Activated naive CD4-positive, alpha-beta T cell treated with anti-CD3 and anti-CD28 coated beads, Interleukin-2, amount 50 U/mL, for 24 hours (primary cell): ENCODE data around the gene LRRN3.
"Not testable (repeated sequence)": the region's sequence is repeated elsewhere in the genome, so short reads cannot be mapped to it uniquely, and the experiment has no call there.

Source experiments
- H3K27ac Mint-ChIP-seq: one replicate; pipeline ENCODE4 v1.8.0; 2021; ENCODE audit warnings: mild to moderate bottlenecking, mixed read lengths
- H3K27me3 Mint-ChIP-seq: one replicate; pipeline ENCODE4 v1.8.0; 2021; ENCODE audit warnings: mixed read lengths
- H3K36me3 Mint-ChIP-seq: one replicate; pipeline ENCODE4 v1.8.0; 2021; ENCODE audit warnings: mixed read lengths
- H3K4me1 Mint-ChIP-seq: one replicate; pipeline ENCODE4 v1.8.0; 2021; ENCODE audit warnings: mixed read lengths
- H3K4me3 Mint-ChIP-seq: one replicate; pipeline ENCODE4 v1.8.0; 2021; ENCODE audit warnings: mild to moderate bottlenecking, mixed read lengths
- H3K9me3 Mint-ChIP-seq: one replicate; pipeline ENCODE4 v1.8.0; 2021; ENCODE audit warnings: mixed read lengths

The LRRN3 gene

GRCh38 chr7:111068618-111069017 is 22.3 kb upstream of the LRRN3 start:
- no peak overlapping the region for H3K27ac Mint-ChIP-seq
- H3K27me3 Mint-ChIP-seq = no peaks in the 10 kb centered on the region
- H3K4me3 Mint-ChIP-seq = no peak overlapping the region
- H3K4me1 Mint-ChIP-seq = peaks cover 50% of the 10 kb centered on the region
- peaks cover 15% of the 10 kb centered on the region for H3K9me3 Mint-ChIP-seq
- H3K36me3 Mint-ChIP-seq = peaks cover 7% of the 10 kb centered on the region

- peaks cover 13% of the 10 kb centered on the region for H3K9me3 Mint-ChIP-seq
Observed at GRCh38 chr7:111071556-111071955, 19.4 kb upstream of the LRRN3 start.

GRCh38 chr7:111072658-111073057 is 18.3 kb upstream of the LRRN3 start:
- not testable (repeated sequence) for H3K27me3 Mint-ChIP-seq, H3K36me3 Mint-ChIP-seq, H3K4me3 Mint-ChIP-seq, H3K27ac Mint-ChIP-seq
- Mint-ChIP-seq H3K4me1 (peaks cover 81% of the 10 kb centered on the region), H3K9me3 (peaks cover 13% of the 10 kb centered on the region)

More at GRCh38 chr7:111071556-111071955, 19.4 kb upstream of the LRRN3 start:
- Mint-ChIP-seq H3K4me3 (no peak overlapping the region), H3K27me3 (no peaks in the 10 kb centered on the region), H3K36me3 (peaks cover 12% of the 10 kb centered on the region), H3K27ac (peak overlapping the region; percentile 71), H3K4me1 (peaks cover 77% of the 10 kb centered on the region)

- peaks cover 8% of the 10 kb centered on the region for H3K36me3 Mint-ChIP-seq
- peak overlapping the region; percentile 63 for H3K4me3 Mint-ChIP-seq
- peak overlapping the region; percentile 76 for H3K27ac Mint-ChIP-seq
- H3K9me3 Mint-ChIP-seq = peaks cover 13% of the 10 kb centered on the region
- H3K4me1 Mint-ChIP-seq = peaks cover 78% of the 10 kb centered on the region
- H3K27me3 Mint-ChIP-seq = no peaks in the 10 kb centered on the region
Observed at GRCh38 chr7:111074071-111074747, 16.7 kb upstream of the LRRN3 start.

- peaks cover 8% of the 10 kb centered on the region for H3K36me3 Mint-ChIP-seq
- no peaks in the 10 kb centered on the region for H3K27me3 Mint-ChIP-seq
- H3K4me1 Mint-ChIP-seq = peaks cover 75% of the 10 kb centered on the region
- H3K27ac Mint-ChIP-seq = peak overlapping the region; percentile 76
- peak overlapping the region; percentile 63 for H3K4me3 Mint-ChIP-seq
- H3K9me3 Mint-ChIP-seq = peaks cover 13% of the 10 kb centered on the region
Observed at GRCh38 chr7:111074748-111075146, 16.2 kb upstream of the LRRN3 start.

- peak overlapping the region; percentile 94 for H3K27ac Mint-ChIP-seq
- peak overlapping the region; percentile 27 for H3K4me3 Mint-ChIP-seq
- no peaks in the 10 kb centered on the region for H3K27me3 Mint-ChIP-seq
Observed at GRCh38 chr7:111075498-111075897, 15.4 kb upstream of the LRRN3 start.

GRCh38 chr7:111076205-111076604 is 14.7 kb upstream of the LRRN3 start:
- H3K27me3 Mint-ChIP-seq = no peaks in the 10 kb centered on the region
- H3K36me3 Mint-ChIP-seq = peaks cover 8% of the 10 kb centered on the region
- H3K4me1 Mint-ChIP-seq = peaks cover 72% of the 10 kb centered on the region
- peak overlapping the region; percentile 94 for H3K27ac Mint-ChIP-seq
- H3K9me3 Mint-ChIP-seq = peaks cover 13% of the 10 kb centered on the region
- H3K4me3 Mint-ChIP-seq = peak overlapping the region; percentile 27

More at GRCh38 chr7:111075498-111075897, 15.4 kb upstream of the LRRN3 start:
- peaks cover 72% of the 10 kb centered on the region for H3K4me1 Mint-ChIP-seq
- peaks cover 8% of the 10 kb centered on the region for H3K36me3 Mint-ChIP-seq
- H3K9me3 Mint-ChIP-seq = peaks cover 13% of the 10 kb centered on the region

- H3K9me3 Mint-ChIP-seq = peaks cover 13% of the 10 kb centered on the region
- H3K36me3 Mint-ChIP-seq = peaks cover 8% of the 10 kb centered on the region
- H3K27me3 Mint-ChIP-seq = no peaks in the 10 kb centered on the region
- H3K4me1 Mint-ChIP-seq = peaks cover 72% of the 10 kb centered on the region
- no peak overlapping the region for H3K4me3 Mint-ChIP-seq
- peak overlapping the region; percentile 74 for H3K27ac Mint-ChIP-seq
Observed at GRCh38 chr7:111077001-111077400, 13.9 kb upstream of the LRRN3 start.

- Mint-ChIP-seq H3K27me3 (no peaks in the 10 kb centered on the region), H3K36me3 (peaks cover 5% of the 10 kb centered on the region), H3K4me3 (no peak overlapping the region), H3K9me3 (peaks cover 7% of the 10 kb centered on the region), H3K4me1 (peaks cover 77% of the 10 kb centered on the region), H3K27ac (peak overlapping the region; percentile 81)
Observed at GRCh38 chr7:111080495-111081105, 10.3 kb upstream of the LRRN3 start.

GRCh38 chr7:111081546-111082267 is 9.2 kb upstream of the LRRN3 start:
- peak overlapping the region; percentile 68 for H3K4me3 Mint-ChIP-seq

GRCh38 chr7:111082351-111082750 is 8.6 kb upstream of the LRRN3 start:
- peaks cover 73% of the 10 kb centered on the region for H3K4me1 Mint-ChIP-seq

More at GRCh38 chr7:111081546-111082267, 9.2 kb upstream of the LRRN3 start:
- peaks cover 75% of the 10 kb centered on the region for H3K4me1 Mint-ChIP-seq
- peak overlapping the region; percentile 97 for H3K27ac Mint-ChIP-seq
- H3K9me3 Mint-ChIP-seq = no peaks in the 10 kb centered on the region
- no peaks in the 10 kb centered on the region for H3K36me3 Mint-ChIP-seq
- H3K27me3 Mint-ChIP-seq = no peaks in the 10 kb centered on the region

GRCh38 chr7:111083413-111083812 is 7.5 kb upstream of the LRRN3 start:
- H3K4me3 Mint-ChIP-seq = peak overlapping the region; percentile 77
- H3K36me3 Mint-ChIP-seq = peaks cover 1% of the 10 kb centered on the region
- H3K9me3 Mint-ChIP-seq = no peaks in the 10 kb centered on the region
- no peaks in the 10 kb centered on the region for H3K27me3 Mint-ChIP-seq
- H3K4me1 Mint-ChIP-seq = peaks cover 77% of the 10 kb centered on the region
- H3K27ac Mint-ChIP-seq = peak overlapping the region; percentile 97

More at GRCh38 chr7:111082351-111082750, 8.6 kb upstream of the LRRN3 start:
- Mint-ChIP-seq H3K27me3 (no peaks in the 10 kb centered on the region), H3K4me3 (peak overlapping the region; percentile 68), H3K36me3 (no peaks in the 10 kb centered on the region), H3K9me3 (no peaks in the 10 kb centered on the region), H3K27ac (peak overlapping the region; percentile 97)

- Mint-ChIP-seq H3K27me3 (no peaks in the 10 kb centered on the region), H3K36me3 (peaks cover 1% of the 10 kb centered on the region), H3K4me3 (peak overlapping the region; percentile 1), H3K9me3 (no peaks in the 10 kb centered on the region), H3K4me1 (peaks cover 89% of the 10 kb centered on the region), H3K27ac (peak overlapping the region; percentile 94)
Observed at GRCh38 chr7:111085356-111085755, 5.6 kb upstream of the LRRN3 start.

GRCh38 chr7:111086532-111086931 is 4.4 kb upstream of the LRRN3 start:
- no peaks in the 10 kb centered on the region for H3K9me3 Mint-ChIP-seq
- peaks cover 87% of the 10 kb centered on the region for H3K4me1 Mint-ChIP-seq
- H3K27me3 Mint-ChIP-seq = no peaks in the 10 kb centered on the region
- peak overlapping the region; percentile 59 for H3K4me3 Mint-ChIP-seq
- H3K27ac Mint-ChIP-seq = peak overlapping the region; percentile 94
- peaks cover 4% of the 10 kb centered on the region for H3K36me3 Mint-ChIP-seq

- H3K36me3 Mint-ChIP-seq = peaks cover 8% of the 10 kb centered on the region
- peak overlapping the region; percentile 97 for H3K27ac Mint-ChIP-seq
- H3K4me1 Mint-ChIP-seq = peaks cover 77% of the 10 kb centered on the region
- no peak overlapping the region for H3K4me3 Mint-ChIP-seq
- no peaks in the 10 kb centered on the region for H3K9me3 Mint-ChIP-seq
- H3K27me3 Mint-ChIP-seq = no peaks in the 10 kb centered on the region
Observed at GRCh38 chr7:111088328-111088727, 2.6 kb upstream of the LRRN3 start.
